Kidney tubule cell (primary cell): ENCODE results near the gene SEPTIN6.

Experiments used
- DNase-seq: peaks from one replicate; pipeline ENCODE4 v3.0.0-alpha.2; 2018; ENCODE audit warnings: low spot score

The SEPTIN6 gene

DNA sequence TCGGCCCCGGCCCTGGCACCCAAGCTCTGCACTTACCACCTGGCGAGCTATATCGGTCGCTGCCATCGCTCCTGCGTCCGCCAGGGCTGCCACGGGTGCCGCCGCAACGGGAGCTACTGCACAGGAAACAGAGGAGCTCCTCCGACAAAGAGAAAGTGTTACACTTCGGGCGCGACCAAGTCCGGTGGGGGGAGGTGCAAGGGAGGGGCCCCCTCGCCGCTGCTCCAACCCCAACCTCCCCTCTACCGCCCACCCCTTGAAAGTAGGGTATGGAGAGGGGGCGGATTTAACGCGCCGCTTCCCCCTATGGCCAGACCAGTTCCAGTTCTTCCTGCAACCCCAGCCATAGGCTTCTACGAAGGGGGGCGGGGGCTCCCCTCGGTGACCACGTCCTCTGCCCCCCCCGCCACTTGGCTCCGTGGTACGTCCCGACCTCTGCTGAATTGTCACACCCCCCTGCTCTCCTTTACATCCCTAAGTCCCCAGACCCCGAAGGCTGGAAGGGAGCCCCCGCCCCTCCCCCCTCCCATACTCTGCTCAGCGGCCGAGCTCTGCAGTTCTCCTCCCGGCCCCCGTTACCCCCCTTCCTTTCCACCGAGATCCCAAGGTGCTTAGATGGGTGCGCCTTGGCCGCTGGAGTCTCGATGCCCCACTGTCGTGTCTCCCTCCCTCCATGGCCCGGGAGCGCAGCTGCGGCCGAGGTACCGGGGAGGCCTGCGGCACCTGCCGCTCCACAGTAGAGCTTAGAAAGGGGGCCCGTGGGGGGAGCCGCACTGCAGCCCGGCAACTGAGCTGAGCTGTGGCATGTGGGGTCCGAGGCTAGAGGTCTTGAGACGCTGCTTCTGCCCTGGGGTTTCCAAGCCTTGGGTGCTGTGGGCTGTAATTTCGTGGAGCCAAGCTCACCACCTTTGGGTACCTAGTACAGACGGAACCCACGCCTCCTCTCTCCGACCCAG is at the start of gene SEPTIN6:
SEPTIN6 (minus strand) TSS at position 129 of the 956 bp plus-strand sequence; CDS start at position 66, 63 bp downstream.
- peak; percentile 74 for DNase-seq

DNA sequence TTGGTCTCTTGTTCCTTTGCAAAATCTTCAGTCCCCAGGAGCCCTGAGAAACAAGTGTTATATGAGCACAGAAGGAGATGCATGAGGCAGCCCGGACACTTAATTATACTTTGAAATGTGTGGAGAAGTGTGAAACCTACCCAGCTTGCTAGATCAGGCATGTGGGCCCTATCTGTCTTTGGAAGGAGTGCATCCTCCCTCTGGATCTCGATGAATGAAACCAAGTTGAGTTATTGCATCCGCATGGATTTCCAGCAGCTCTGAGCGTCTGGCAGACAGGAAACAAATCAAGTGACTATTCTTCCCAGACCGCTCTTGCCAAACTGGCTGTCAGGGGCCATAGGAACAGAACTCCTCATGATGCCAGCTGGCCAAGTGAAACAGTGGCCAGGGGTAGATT is 45.8 kb upstream of the SEPTIN6 start:
- DNase-seq, result no peak

DNA sequence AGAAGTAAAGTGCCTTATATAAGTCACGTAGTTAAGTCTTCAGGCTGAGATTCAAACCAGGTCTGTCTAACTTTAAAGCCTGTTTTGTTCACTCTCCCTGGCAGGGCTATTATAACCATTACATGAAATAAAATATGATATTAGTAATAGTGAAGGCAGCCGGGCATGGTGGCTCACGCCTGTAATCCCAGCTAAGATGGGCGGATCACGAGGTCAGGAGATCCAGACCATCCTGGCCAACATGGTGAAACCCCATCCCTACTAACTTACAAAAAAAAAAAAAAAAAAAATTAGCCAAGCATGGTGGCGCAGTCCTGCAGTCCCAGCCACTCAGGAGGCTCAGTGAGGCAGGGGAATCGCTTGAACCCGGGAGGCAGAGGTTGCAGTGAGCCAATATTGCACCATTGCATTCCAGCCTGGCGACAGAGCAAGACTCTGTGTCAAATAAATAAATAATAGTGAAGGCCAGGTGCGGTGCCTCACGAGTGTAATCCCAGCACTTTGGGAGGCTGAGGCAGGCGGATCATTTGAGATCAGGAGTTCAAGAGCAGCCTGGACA is 43.3 kb upstream of the SEPTIN6 start:
- DNase-seq, result no peak

DNA sequence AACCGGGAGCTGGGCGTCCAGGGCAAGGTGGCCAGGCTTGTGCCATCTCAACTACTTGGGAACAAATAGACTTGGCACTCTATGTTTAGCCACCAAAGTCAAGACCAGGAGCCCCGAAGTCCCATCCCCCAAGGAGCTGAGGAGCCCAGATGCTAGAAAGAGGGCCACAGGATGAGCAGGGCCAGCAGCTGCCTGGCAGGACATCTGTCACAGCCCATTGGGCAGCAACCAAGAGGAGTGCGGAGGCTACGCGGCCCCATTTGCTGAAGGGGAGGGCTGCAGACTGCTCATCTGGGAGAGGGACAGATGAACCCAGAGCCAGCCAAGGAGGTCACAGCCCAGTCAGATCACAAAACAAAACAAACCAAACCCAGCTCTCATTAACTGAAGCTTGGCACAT is 42.5 kb upstream of the SEPTIN6 start:
- DNase-seq, result no peak

DNA sequence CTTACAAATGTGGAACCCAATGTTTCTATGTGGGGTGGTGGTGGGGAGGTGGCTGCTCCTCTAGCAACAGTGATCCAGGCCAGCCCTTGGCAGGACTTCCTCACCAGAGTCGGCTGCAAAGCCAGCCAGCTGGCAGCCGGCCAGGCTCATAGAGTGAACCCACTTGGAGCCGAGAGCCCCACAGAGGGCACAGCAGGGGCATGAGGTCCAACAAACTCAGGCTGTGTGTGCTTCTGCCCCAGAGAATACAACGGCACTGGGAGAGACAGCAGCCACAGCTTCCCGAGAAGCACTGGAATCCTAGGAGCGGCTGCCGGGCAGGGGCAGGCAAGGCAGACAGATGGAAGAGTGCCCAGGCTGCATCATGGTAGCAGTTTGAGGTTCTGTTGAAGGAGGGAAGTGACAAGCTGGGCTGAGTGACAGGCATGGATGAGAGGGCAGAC is 42.0 kb upstream of the SEPTIN6 start:
- no peak for DNase-seq

DNA sequence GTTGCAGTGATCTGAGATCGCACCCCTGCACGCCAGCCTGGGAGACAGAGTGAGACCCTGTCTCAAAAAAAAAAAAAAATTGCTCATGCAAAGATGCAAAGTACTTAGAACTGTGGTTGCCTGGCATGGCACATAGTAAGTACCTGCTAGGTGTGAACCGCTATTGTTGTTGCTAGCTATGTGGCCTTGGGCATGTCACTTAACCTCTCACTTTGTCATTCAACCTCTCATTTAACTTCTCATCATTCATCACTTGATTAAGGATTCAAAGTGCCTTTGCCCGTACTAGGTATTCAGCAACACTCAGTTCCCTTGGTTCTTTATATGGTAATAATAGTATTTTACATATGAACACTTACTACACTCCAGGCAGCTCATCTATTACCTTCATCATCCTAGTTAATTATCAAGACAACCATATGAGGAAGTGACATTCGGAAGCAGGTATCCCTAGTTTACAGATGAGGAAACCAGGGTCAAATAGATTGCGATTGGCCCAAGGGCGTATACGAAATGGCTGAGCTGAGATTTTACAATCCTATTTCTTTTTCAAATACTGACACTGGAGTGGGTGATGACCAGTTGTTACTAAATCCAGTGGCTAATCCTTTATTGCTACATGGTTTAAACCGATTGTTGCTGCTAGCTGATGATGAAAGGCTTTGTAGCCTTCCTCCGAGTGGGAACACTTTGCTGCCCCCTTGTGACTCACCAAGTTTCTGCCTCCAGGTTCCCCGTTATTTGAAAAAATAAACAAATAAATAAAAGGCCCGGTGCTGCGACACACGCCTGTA is 36.6 kb upstream of the SEPTIN6 start:
- DNase-seq, result peak; percentile 58

DNA sequence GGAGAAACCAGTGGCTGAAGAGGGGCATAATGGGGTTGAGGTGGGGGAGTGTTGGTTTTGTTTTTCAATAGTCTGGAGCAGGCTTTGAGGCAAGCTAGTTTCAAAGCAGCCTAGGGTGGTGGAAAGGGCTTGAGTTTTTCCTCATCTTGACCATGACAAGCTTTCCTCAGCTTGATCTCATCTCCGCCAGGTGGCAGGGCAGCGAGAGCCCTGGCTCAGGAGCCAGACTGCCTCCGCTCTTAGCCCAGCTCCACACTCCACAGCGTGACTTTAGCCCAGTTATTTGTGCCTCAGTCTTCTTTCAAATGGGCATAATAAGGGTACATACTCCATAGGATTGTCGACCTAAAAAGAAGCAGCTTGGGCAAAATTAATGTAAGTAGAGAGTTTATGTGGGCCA is 35.5 kb upstream of the SEPTIN6 start:
- no peak for DNase-seq

DNA sequence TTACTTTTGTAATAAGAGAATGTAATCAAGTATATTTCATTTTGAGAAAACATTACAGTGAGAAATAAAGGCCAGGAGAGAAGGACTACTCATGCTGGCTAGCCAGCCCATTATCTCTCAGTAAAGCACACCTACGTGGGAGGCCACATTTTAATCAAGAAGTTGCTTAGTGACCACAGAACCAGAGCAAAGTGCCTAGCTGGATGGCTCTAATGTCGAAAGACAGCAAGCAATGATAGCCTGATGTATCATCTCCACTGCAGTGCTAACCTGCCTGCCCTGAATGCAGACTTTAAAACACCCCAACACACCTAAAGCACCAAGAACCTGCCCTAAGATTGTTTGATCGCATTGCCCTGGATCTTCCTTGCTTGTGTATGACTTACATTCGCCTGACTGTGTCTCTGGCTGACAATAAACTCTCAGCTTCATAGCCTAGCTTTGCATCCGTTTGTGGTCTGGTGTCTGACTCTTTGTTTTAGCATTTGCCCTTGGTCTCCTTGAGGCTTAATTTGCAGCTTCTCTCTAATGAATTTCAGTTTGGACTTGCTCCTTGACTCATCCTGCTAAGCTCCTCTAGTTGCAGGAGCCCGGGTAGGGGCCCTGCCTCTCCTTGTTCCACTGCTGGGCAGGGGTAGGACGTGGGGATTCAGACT is 34.1 kb upstream of the SEPTIN6 start:
- DNase-seq, result no peak

DNA sequence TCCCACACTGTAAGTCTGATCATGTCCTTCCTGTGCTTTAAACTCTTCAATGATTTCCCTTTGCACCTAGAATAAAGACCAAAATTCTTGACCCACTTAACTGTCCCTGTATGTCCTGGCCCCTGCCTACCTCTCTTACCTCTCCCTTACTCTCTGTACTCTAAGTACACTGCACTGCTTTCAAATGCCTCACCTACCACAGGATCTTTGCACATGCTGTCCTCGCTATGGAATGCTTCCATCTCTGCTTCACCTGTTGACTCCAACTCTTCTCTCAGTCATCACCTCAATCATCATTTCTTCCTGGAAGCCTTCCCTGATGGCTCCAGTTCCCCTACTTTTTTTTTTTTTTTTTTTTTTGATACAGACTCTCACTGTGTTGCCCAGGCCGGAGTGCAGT is 29.0 kb upstream of the SEPTIN6 start:
- DNase-seq, result no peak

DNA sequence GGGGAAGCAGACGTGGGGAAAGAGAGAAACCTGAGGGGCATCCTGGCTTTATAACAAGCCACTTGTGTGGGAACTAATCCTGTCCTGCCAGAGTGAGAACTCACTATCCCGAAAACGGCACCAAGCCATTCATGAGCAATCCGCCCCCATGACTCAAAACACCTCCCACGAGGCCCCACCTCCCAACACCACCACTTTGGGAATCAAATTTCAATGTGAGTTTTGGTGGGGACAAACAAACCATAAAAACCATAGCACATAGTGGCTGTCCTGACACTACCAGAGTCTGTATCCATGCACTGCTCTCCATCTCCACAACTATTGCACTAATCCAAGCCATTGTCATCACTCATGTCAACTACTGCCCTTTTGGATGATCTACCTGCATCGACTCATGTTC is 28.5 kb upstream of the SEPTIN6 start:
- no peak for DNase-seq

DNA sequence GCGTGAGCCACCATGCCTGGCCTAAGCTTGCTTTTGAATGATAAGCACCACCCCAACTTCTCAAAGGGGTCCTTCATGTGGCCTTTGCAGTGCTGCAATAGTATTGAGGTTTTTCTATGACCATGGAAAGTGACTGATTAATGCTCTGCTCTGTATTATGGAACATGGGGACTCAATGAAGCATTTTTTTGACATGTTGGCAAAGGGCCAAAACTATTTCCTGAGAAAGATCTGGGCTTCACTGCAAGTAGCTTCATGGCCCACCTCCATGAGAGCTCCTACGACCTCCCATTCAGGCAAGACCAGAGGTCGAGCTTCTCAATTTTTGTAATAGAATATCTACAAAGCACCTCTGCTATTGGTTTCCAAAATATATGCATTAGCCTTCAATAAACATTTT is 16.7 kb upstream of the SEPTIN6 start:
- DNase-seq, result no peak

DNA sequence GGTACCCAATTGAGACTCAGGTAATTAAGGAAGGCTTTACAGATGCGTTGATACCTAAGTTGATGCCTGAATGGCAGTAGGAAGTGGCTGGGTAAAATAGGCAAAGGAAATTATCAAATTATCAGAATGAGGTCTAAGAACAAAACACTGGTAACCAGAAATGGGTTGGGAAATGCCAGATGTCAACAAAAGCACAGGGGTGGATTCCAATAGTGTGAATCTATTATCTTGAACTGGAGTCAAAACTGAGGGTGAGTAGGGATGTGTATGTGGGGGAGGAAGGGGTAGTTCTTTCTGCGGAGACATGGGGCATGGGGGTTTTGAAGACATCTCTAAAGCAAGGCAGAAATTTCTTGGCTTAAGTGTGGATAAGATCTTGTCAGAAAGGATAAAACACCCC is 16.0 kb upstream of the SEPTIN6 start:
- no peak for DNase-seq

DNA sequence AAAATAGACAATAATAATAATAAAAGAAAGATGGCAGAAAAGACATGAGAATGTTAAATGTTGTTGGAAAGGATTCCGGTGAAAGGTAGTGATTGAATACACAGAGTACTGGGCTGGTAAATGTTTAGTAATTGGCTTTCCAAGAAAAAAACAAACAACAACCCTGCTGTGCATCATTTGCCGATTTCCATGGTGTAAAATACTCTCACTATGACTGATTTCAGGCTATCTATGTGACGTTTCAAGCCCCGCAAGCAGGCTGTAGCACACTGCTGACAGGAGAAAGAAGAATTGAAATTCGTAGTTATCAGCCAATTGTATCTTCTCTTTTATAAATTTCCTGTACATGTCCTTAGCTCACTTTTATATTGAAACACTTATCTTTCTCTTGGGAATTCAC is 13.6 kb upstream of the SEPTIN6 start:
- DNase-seq, result no peak

DNA sequence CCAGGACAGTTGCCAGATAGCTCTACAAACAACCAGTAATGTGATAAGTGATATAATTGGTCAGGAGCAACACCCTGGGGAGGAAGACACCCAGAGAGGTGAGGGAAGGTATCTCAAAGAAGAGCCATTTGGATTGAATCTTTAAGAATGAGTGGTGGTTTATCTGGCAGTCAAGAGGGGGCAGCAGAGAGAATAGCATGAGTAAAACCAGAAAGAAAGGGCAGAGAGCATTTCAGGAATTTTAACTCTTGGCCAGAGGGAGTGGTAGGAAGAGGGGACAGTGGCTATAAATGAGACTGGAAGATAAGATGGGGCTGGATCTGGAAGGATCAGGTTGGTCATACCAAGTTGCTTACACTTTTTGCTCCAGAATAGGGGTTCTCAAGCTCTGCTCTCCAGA is 5.9 kb upstream of the SEPTIN6 start:
- DNase-seq, result peak; percentile 62

DNA sequence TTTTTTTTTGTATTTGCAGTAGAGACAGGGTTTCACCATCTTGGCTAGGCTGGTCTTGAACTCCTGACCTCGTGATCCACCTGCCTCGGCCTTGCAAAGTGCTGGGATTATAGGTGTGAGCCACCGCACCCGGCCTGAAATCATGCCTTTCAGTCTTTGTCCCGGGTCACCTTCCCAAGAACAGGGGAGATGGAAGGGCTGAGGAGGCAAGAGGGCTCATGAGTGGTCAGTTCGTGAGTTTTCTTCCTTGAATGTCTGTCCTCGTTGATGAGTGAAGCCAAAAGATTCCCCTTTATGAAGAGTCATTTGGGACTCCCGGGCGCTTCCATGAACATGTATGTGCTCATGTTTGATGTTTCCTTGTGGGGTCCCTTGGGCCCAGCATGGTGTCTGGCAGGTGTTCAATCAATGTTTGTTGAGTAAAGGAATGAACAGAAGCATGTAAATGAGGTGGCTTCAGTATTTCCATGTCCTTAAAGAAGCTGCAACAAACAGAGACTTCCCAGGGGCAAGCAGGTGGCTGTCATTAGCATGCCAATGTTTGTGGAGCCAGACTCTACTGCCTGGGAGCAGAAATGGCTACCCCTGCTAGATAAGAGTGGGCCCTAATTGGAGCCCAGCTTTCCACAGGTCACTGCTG is 3.4 kb upstream of the SEPTIN6 start:
- no peak for DNase-seq

DNA sequence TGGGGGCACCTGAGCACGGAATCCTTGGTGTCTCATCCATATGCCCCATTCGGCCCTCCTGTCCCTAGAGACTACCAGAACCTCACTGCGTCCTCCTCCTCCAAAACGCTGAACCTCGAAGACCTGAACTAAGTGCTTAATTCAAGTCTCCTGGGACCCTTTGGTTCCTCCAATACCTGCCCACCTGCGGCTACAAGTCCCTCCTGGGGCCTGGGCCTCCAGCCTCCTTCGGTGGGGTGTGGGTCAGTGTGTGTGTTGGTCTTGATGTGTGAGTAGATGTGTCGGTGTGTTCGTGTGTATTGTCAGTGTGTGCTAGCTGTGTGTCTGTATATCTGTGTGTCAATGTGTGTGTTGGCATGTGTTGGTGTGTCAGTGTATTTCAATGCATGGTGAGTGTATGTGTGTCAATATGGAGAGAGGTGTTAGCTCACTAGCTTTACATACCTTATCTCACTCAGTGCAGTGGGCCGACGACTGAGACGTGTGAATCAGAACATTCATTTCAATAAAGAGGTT is 2.6 kb upstream of the SEPTIN6 start:
- DNase-seq, result no peak

DNA sequence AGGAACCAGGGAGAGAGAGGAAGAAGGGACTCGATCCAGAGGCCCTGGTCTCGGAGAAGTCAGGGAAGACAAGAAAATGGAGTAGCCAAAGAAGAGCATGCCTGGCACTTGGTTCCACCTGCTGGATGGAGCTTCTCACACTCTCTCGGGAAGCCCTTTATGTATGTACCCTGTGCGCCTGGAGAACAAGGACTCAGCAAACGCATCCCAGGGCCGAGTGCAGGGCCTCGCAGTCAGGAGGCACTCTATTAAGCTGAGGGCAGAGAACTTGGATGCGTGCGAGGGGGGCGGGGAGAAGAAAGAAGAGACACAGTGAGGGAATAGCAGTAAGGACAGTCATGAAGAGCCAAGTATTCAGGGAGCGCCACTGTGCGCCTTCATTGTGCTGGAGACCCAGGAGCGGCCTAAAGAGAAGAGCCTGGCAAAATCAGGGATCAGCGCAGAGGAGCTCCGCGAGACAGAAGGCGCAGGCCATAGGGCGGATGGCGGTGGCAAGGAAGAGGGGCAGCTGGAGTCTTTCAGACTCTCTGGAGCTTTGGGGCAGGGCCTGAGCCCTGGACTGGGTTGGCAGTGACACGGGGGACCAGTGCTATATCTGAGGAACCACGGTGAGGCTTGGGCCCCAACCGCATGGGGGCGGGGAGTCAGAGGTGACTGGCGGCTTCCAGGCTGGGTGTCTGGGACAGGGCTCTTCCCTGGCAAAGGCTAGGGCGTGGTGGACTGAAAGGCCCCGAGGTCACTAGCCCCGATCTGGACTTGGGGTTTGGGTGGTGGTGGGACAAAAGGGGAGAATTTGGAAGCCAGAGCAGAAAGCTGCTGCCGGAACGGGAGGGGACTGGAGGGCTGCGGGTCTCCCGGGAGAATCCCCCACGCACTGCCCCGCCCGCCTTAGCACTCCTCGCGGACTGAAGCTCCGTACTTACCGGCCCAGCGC is 1.9 kb upstream of the SEPTIN6 start:
- DNase-seq, result no peak

DNA sequence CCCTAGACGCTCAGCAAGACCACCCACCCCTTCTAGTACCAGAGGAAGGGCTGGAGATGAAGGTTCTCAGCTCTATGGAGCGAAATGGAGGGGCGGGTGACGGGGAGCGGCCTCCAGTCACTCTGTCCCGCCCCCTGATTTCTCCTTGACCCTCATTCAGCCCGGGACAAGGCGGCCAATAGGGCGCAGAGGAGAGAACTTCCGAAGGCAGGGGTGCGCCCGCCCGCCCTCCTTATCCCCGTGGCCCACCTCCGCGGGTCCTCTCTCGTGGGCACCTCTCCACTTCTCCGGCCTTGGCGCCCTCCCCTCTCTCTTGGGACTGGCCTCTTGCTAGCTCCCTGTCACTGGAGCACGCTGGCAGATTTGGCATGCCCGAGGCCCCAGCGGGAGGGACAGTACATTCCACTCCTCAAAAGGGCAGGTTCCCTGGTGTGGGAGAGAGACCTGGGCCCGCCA is 1.1 kb upstream of the SEPTIN6 start:
- DNase-seq, result no peak

DNA sequence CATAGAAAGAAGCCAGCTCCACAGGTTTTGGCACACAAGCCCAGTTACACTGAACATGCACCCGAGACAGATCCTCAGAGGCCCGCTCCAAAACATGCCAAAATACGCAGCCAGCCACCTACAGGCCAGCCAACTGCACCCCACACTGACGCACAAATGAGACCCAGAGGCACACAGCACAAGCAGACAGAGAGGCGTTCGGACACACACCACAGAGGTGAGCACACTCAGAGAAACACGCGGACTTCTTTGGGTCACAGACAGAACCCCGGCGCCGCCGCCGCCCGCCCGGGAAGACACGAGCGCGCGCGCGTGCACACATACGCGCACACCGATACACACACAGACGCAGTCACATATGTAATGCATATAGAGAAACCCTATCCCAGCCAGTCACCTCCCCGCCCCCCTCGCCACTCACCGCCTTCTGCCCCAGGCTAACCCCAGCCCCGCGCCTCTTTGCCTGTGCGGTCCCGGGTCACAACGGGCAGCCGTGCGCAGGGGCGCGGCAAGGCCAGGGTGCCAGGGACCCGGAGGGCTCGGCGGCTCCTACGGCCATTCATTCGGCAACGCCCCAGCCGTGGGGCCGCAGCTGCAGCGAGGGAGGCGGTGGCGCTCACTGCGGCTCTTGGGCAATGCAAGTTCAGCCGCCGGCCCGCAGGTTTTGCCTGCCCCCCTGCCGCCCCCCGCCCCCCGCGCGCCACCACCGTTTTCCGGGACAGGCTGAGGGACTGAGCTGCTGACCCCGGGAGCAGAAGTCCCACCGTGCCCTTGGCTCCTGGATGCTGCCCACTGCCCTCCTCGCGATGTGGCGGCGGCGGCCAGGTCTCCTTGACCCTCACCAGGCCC is 553 bp downstream of the SEPTIN6 start:
- DNase-seq, result peak; percentile 23
